Skeletal muscle tissue (tissue), 4 donors: ENCODE results near the gene MOV10L1. TPM values are rescaled to one million over a fixed set of nuclear protein-coding genes. Genes with fewer than 3 reads are reported as not detected.

Experiments used
- H3K27ac ChIP-seq: one replicate; pipeline ENCODE4 v1.7.0; 2013; ENCODE audit warnings: mild to moderate bottlenecking, low read depth, low read length, inconsistent platforms
- H3K27me3 ChIP-seq, 3 donors: one replicate each; pipeline ENCODE4 v1.7.0; 2013; ENCODE audit warnings: low read length in 3 of 3; ENCODE audit not compliant: control insufficient read depth in 3 of 3, insufficient read depth in 3 of 3
- H3K36me3 ChIP-seq, 3 donors: one replicate each; pipeline ENCODE4 v1.7.0; 2013; ENCODE audit warnings: low read length in 3 of 3; ENCODE audit not compliant: control insufficient read depth in 3 of 3, insufficient read depth in 3 of 3
- H3K4me1 ChIP-seq, 3 donors: one replicate each; pipeline ENCODE4 v1.7.0; 2013; ENCODE audit warnings: low read length in 3 of 3, mild to moderate bottlenecking in 3 of 3; ENCODE audit not compliant: control insufficient read depth in 3 of 3, insufficient read depth in 3 of 3
- H3K4me3 ChIP-seq, 3 donors: one replicate each; pipeline ENCODE4 v1.7.0; 2013; ENCODE audit warnings: low read length in 3 of 3
- H3K9ac ChIP-seq, 3 donors: one replicate each; pipeline ENCODE4 v1.7.0; 2013; ENCODE audit warnings: low read length in 3 of 3, mild to moderate bottlenecking in 3 of 3, moderate library complexity in 2 of 3, low read depth in 1 of 3
- H3K9me3 ChIP-seq, 3 donors: one replicate each; pipeline ENCODE4 v1.7.0; 2013; ENCODE audit warnings: low read length in 3 of 3; ENCODE audit not compliant: control insufficient read depth in 3 of 3
- total RNA-seq: library from RNA; depleted of rRNA; stranded (reverse); fragments of >200 nt; gene quantifications from one replicate; pipeline ENCODE4 v1.2.3, GENCODE V29; 2014
- donor health status: Osteomylitis.

Gene MOV10L1
- 2.1 TPM for total RNA-seq

- peaks cover 0 to 5% (median 0%) of the 10 kb centered on the region in 3 donors for H3K9me3 ChIP-seq
- H3K4me1 ChIP-seq: no peaks in the 10 kb centered on the region
- no peak within 1 kb of the TSS for H3K9ac ChIP-seq
- H3K27me3 ChIP-seq: peaks cover 25 to 51% (median 39%) of the 10 kb centered on the region in 3 donors
- no peaks in the 10 kb centered on the region for H3K36me3 ChIP-seq
- H3K27ac ChIP-seq: no peak within 1 kb of the TSS
- no peak within 1 kb of the TSS for H3K4me3 ChIP-seq
These were observed at the start of gene MOV10L1 for GRCh38 chr22:50089682-50090411. TSS of gene MOV10L1 (plus strand) at chr22:50090006. CDS start at chr22:50090089, 83 bp downstream.

DNA sequence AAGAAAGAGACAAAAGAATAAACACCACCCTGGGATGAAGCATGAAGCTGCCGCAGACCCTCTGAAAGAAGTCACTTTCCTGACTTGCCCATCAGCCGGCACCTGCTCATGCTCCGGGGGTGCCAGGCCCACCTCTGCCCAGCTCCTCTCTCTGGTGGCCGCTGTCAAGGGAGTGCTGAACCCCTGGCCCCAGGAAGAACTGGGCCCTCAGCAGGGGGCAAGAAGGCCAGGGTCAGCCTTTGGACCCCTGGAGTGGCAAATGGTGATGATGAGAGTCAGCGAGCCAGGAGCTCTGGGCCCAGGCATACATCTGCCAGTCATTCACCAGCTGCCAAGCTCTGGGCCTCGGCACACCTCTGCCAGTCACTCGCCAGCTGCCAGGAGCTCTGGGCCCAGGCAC, 49.1 kb upstream of the MOV10L1 start:
- Histone ChIP-seq H3K4me1 (no peaks in the 10 kb centered on the region), H3K4me3 (no peak overlapping the region), H3K27ac (no peak overlapping the region), H3K9ac (no peak overlapping the region), H3K27me3 (peaks cover 6 to 27% (median 19%) of the 10 kb centered on the region in 3 donors), H3K9me3 (peaks cover 3 to 6% (median 4%) of the 10 kb centered on the region in 3 donors), H3K36me3 (no peaks in the 10 kb centered on the region)

DNA sequence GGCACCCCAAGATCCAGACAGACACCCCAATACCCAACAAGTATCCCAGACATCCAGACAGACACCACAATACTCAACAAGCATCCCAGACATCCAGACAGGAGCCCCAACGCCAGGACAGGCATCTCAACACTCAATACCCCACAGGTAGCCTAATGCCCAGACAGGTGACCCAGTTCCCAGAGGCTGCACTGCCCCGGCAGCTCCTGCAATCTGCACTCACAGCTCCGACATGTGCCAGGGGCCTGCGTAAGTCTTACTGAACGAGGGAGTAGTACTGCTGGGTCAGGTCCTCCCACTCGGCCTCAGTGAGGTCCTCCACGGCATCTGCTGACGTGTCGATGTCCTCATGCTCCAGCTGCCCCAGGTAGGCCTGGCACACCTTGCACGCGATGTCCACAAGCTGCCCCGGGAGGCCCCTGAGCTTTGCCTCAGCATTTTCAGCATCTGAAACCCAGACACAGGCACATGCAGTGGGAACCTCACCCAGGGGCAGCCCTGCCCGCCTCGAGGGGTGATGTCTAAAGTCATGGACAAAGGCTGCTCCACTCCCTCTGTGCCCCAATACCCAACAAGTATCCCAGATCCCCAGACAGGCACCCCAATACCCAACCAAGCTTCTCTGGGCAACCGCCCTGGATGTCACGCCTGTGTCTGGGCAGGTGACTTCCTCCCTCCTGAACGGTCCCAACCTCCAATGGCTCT, 48.3 kb upstream of the MOV10L1 start:
- Histone ChIP-seq H3K9ac (no peak overlapping the region), H3K4me1 (no peaks in the 10 kb centered on the region), H3K27ac (no peak overlapping the region), H3K27me3 (peaks cover 6 to 26% (median 15%) of the 10 kb centered on the region in 3 donors), H3K4me3 (no peak overlapping the region), H3K9me3 (peaks cover 3 to 6% (median 4%) of the 10 kb centered on the region in 3 donors), H3K36me3 (no peaks in the 10 kb centered on the region)

GRCh38 chr22:50044485-50045118, 45.2 kb upstream of the MOV10L1 start:
- Histone ChIP-seq H3K36me3 (no peaks in the 10 kb centered on the region), H3K27me3 (peaks cover 15 to 37% (median 24%) of the 10 kb centered on the region in 3 donors), H3K27ac (no peak overlapping the region), H3K4me3 (no peak overlapping the region), H3K4me1 (no peaks in the 10 kb centered on the region), H3K9ac (no peak overlapping the region), H3K9me3 (peaks cover 1 to 5% (median 2%) of the 10 kb centered on the region in 3 donors)

- Histone ChIP-seq H3K36me3 (no peaks in the 10 kb centered on the region), H3K4me3 (no peak overlapping the region), H3K4me1 (no peaks in the 10 kb centered on the region), H3K27ac (no peak overlapping the region), H3K9me3 (no peaks in the 10 kb centered on the region), H3K27me3 (peaks cover 13 to 31% (median 24%) of the 10 kb centered on the region in 3 donors), H3K9ac (no peak overlapping the region)
These were observed 44.4 kb upstream of the MOV10L1 start for GRCh38 chr22:50045211-50046018.

- Histone ChIP-seq H3K4me1 (no peaks in the 10 kb centered on the region), H3K27ac (no peak overlapping the region), H3K36me3 (no peaks in the 10 kb centered on the region), H3K9me3 (no peaks in the 10 kb centered on the region), H3K4me3 (no peak overlapping the region), H3K27me3 (peaks cover 13 to 30% (median 24%) of the 10 kb centered on the region in 3 donors), H3K9ac (no peak overlapping the region)
These were observed 43.8 kb upstream of the MOV10L1 start for GRCh38 chr22:50046019-50046415.

DNA sequence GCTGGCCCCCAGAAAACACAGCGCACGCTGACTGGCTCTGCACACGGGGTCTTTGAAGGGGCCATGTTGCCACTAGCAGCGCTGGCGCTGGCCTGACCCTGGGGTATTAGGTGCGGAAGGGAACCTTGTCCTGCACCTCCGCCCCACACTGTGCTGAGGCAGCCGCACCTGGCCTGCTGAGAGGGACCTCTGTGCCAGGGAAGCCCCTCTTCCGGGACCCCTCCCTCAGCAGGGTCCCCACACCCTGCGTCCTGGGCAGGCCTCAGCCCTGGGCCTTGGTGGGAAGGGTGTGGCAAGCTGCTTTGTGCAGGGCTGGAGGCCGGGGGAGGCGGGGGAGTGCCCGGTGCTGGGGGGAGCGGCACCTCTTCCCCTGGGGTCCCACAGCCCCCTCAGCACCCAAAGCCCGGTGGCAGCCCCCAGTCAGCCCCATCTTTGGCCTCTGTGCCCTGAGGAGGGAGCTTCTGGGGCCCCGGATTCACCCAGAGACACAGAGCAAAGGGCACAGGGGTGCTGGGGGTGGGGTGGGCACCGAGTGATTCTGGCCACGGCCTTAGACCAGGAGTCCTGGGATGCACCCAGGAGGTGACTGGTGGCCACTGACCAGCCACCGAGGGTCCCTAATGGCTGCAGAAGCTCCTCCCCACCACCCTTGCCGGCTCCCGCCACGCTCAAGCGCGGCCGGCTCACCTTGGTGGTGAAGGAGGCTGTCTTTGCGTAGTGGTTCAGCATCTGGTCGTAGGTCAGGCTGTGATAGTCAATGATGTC, 43.1 kb upstream of the MOV10L1 start:
- Histone ChIP-seq H3K9ac (no peak overlapping the region), H3K9me3 (no peaks in the 10 kb centered on the region), H3K27me3 (peaks cover 13 to 24% (median 24%) of the 10 kb centered on the region in 3 donors), H3K4me1 (no peaks in the 10 kb centered on the region), H3K27ac (no peak overlapping the region), H3K4me3 (no peak overlapping the region), H3K36me3 (no peaks in the 10 kb centered on the region)

- no peaks in the 10 kb centered on the region for H3K9me3 ChIP-seq
- H3K4me1 ChIP-seq: no peaks in the 10 kb centered on the region
- no peaks in the 10 kb centered on the region for H3K36me3 ChIP-seq
- H3K27me3 ChIP-seq: peaks cover 18 to 27% (median 24%) of the 10 kb centered on the region in 3 donors
- no peak overlapping the region for H3K9ac ChIP-seq
- H3K27ac ChIP-seq: no peak overlapping the region
- H3K4me3 ChIP-seq: no peak overlapping the region
These were observed 42.5 kb upstream of the MOV10L1 start for GRCh38 chr22:50047346-50047745.
